Measurements from ENCODE around the gene LRRC74A. TPM values are rescaled to one million over a fixed set of nuclear protein-coding genes. Genes with fewer than 3 reads are reported as not detected.

Gene LRRC74A
- total RNA-seq, 1 donor from 2014 or later = not detected

DNA sequence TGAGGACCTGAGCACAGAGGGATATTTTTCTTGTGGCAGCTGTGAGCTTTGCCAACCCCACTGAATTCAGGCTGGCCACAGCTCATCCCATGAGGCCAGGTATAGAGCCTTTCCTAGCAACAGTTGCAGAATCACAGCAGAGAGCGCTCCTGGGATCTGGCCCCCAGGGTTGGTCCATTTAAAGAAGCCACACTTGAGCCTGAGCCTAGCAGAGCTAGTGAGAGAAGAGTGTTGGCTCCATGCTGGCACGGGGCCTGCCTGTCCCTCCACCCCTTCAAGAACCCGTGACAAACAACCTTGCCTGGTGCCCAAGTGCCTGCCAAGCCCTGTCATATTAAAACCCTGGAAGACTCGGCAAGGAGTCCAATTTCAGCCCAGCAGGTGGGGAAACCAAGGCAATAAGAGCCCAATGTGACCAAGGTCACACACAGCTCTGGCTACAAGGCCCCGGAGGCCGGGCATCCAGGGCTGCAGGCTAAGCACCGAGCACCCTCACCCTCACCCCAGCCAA, 91.6 kb downstream of the LRRC74A start:
- H3K4me3 Mint-ChIP-seq (ENCODE audit: unreplicated experiment) = peak overlapping the region; percentile 48

DNA sequence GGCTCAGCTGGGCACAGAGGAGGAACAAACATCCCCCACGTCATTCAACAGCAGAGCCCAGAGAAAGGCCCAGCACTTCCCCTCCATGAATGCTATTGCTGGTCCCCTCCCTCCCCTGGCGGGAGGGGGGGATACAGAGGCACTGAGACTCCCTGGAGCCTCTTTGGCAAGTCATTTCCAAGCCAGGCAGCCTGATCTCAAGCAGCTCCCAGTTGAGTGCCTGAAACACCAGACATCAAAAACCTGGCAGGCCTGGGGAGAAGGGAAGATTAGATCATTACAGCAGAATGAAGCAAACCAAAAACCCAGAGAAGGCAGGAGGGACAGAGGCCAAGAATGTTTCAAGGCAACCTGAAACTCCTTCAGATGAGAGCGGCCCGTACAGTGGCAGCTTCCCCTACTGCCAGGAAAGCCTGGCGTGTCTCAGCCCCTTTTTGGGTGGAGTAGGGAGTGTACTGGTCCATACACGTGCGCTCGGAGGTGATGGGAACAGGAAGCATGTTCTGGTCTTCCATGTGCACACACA, 92.1 kb downstream of the LRRC74A start:
- TF ChIP-seq CTCF (IDR thresholded peaks at IDR 0.05) = no peak

More for the DNA sequence above, 91.6 kb downstream of the LRRC74A start:
- TF ChIP-seq CTCF (IDR thresholded peaks at IDR 0.05) = no peak
- Mint-ChIP-seq H3K27me3 (ENCODE audit: unreplicated experiment) (no peaks in the 10 kb centered on the region), H3K9me3 (ENCODE audit: unreplicated experiment) (no peaks in the 10 kb centered on the region), H3K27ac (ENCODE audit: unreplicated experiment) (peak overlapping the region; percentile 99), H3K36me3 (ENCODE audit: unreplicated experiment) (no peaks in the 10 kb centered on the region), H3K4me1 (ENCODE audit: unreplicated experiment) (peaks cover 78% of the 10 kb centered on the region)
- DNase-seq (ENCODE audit: extremely low spot score, unreplicated experiment) = no peak

GRCh38 chr14:76918782-76919394, 92.7 kb downstream of the LRRC74A start:
- Mint-ChIP-seq H3K9me3 (ENCODE audit: unreplicated experiment) (no peaks in the 10 kb centered on the region), H3K27ac (ENCODE audit: unreplicated experiment) (peak overlapping the region; percentile 99), H3K27me3 (ENCODE audit: unreplicated experiment) (no peaks in the 10 kb centered on the region), H3K4me1 (ENCODE audit: unreplicated experiment) (peaks cover 77% of the 10 kb centered on the region), H3K4me3 (ENCODE audit: unreplicated experiment) (peak overlapping the region; percentile 54), H3K36me3 (ENCODE audit: unreplicated experiment) (no peaks in the 10 kb centered on the region)
- peak; percentile 99 for DNase-seq (ENCODE audit: extremely low spot score, unreplicated experiment)
- TF ChIP-seq CTCF (IDR thresholded peaks at IDR 0.05) = peak; percentile 38

More for the DNA sequence above, 92.1 kb downstream of the LRRC74A start:
- no peaks in the 10 kb centered on the region for H3K9me3 Mint-ChIP-seq (ENCODE audit: unreplicated experiment)
- DNase-seq (ENCODE audit: extremely low spot score, unreplicated experiment) = no peak
- no peaks in the 10 kb centered on the region for H3K36me3 Mint-ChIP-seq (ENCODE audit: unreplicated experiment)
- H3K4me1 Mint-ChIP-seq (ENCODE audit: unreplicated experiment) = peaks cover 78% of the 10 kb centered on the region
- H3K4me3 Mint-ChIP-seq (ENCODE audit: unreplicated experiment) = peak overlapping the region; percentile 48
- H3K27ac Mint-ChIP-seq (ENCODE audit: unreplicated experiment) = peak overlapping the region; percentile 99
- no peaks in the 10 kb centered on the region for H3K27me3 Mint-ChIP-seq (ENCODE audit: unreplicated experiment)

Other genes starting within 250 kb of the LRRC74A start
- 18.9 and 19.5 TPM in 2 replicates for gene VASH1, start 64.9 kb upstream of the LRRC74A start, total RNA-seq
- 18.7 and 19.7 TPM in 2 replicates for gene ANGEL1, start 13.5 kb upstream of the LRRC74A start, total RNA-seq
- 107 and 120 TPM in 2 replicates for gene IRF2BPL, start 202.3 kb downstream of the LRRC74A start, total RNA-seq

Measured in osteocyte (in vitro differentiated cells).